MM.1S (cell line): ENCODE results near the gene XPO6.

Source experiments
- DNase-seq: peaks from one replicate; pipeline ENCODE4 v3.0.0-alpha.2; 2015
- H2AFZ ChIP-seq: fragments of 300-600 bp; sonication (generic); 2 replicates; pipeline ENCODE4 v1.6.0; 2016; ENCODE audit warnings: antibody characterized with exemption, low read length
- H3F3A ChIP-seq: fragments of 300-600 bp; sonication (generic); 2 replicates; pipeline ENCODE4 v1.6.1; 2016; ENCODE audit warnings: mild to moderate bottlenecking, antibody characterized with exemption, low read length, moderate library complexity, mixed read lengths; ENCODE audit not compliant: insufficient read depth
- H3K27ac ChIP-seq: fragments of 300-600 bp; sonication (generic); 2 replicates; pipeline ENCODE4 v1.5.1; 2016; ENCODE audit warnings: mild to moderate bottlenecking, low read length
- H3K27me3 ChIP-seq: fragments of 300-600 bp; sonication (generic); replicated peaks from 2 replicates; pipeline ENCODE4 v1.6.0; 2016; ENCODE audit warnings: low read length; ENCODE audit not compliant: insufficient read depth
- H3K36me3 ChIP-seq: fragments of 300-600 bp; sonication (generic); replicated peaks from 2 replicates; pipeline ENCODE4 v1.6.1; 2016; ENCODE audit warnings: mild to moderate bottlenecking, low read length, mixed read lengths; ENCODE audit not compliant: insufficient read depth
- H3K4me1 ChIP-seq: fragments of 300-600 bp; sonication (generic); 2 replicates; pipeline ENCODE4 v1.6.1; 2016; ENCODE audit warnings: low read length, mixed read lengths
- H3K4me2 ChIP-seq: fragments of 300-600 bp; sonication (generic); 2 replicates; pipeline ENCODE4 v1.6.0; 2016; ENCODE audit warnings: low read depth, low read length
- H3K4me3 ChIP-seq: fragments of 300-600 bp; sonication (generic); 2 replicates; pipeline ENCODE4 v1.5.1; 2016; ENCODE audit warnings: low read length, mixed read lengths
- H3K79me2 ChIP-seq: fragments of 300-600 bp; sonication (generic); 2 replicates; pipeline ENCODE4 v1.6.1; 2016; ENCODE audit warnings: mixed run types, low read length, mixed read lengths
- H3K9ac ChIP-seq: fragments of 300-600 bp; sonication (generic); 2 replicates; pipeline ENCODE4 v1.6.1; 2016; ENCODE audit warnings: low read length, mixed read lengths
- H3K9me2 ChIP-seq: fragments of 300-600 bp; sonication (generic); replicated peaks from 2 replicates; pipeline ENCODE4 v1.6.1; 2016; ENCODE audit warnings: mild to moderate bottlenecking, low read length, mixed read lengths; ENCODE audit not compliant: insufficient read depth
- H3K9me3 ChIP-seq: fragments of 300-600 bp; sonication (generic); replicated peaks from 2 replicates; pipeline ENCODE4 v1.6.1; 2016; ENCODE audit warnings: mild to moderate bottlenecking, low read length, mixed read lengths; ENCODE audit not compliant: insufficient read depth
- H4K20me1 ChIP-seq: fragments of 300-600 bp; sonication (generic); 2 replicates; pipeline ENCODE4 v1.6.1; 2016; ENCODE audit warnings: mild to moderate bottlenecking, low read length, moderate library complexity, mixed read lengths; ENCODE audit not compliant: insufficient read depth
- CTCF ChIP-seq: fragments of 300-600 bp; sonication (generic); IDR thresholded peaks from 2 replicates; pipeline ENCODE4 v1.5.1; 2016; ENCODE audit warnings: antibody characterized with exemption, low read length, mixed read lengths
- EZH2 ChIP-seq: fragments of 300-600 bp; sonication (generic); optimal IDR thresholded peaks from 2 replicates; pipeline ENCODE3; 2017; ENCODE audit warnings: low read depth, mild to moderate bottlenecking, antibody characterized with exemption, low read length, mixed read lengths
- EZH2phosphoT487 ChIP-seq: fragments of 300-600 bp; sonication (generic); IDR thresholded peaks from 2 replicates; pipeline ENCODE4 v1.6.1; 2018; ENCODE audit warnings: antibody characterized with exemption, low read length

XPO6 gene

GRCh38 chr16:28057949-28058348 lies 153.8 kb downstream of the XPO6 start:
- H3K9ac ChIP-seq: no peak overlapping the region
- H3K4me3 ChIP-seq: no peak overlapping the region
- H3F3A ChIP-seq: no peaks in the 10 kb centered on the region
- H3K4me2 ChIP-seq: no peak overlapping the region
- no peaks in the 10 kb centered on the region for H4K20me1 ChIP-seq
- H3K27ac ChIP-seq: no peak overlapping the region
- no peak for DNase-seq
- no peak overlapping the region for H2AFZ ChIP-seq
- no peaks in the 10 kb centered on the region for H3K9me3 ChIP-seq
- H3K79me2 ChIP-seq: no peaks in the 10 kb centered on the region
- H3K36me3 ChIP-seq: no peaks in the 10 kb centered on the region
- H3K9me2 ChIP-seq: no peaks in the 10 kb centered on the region
- no peak for TF ChIP-seq EZH2
- TF ChIP-seq CTCF: no peak
- TF ChIP-seq EZH2phosphoT487: no peak
- H3K27me3 ChIP-seq: peaks cover 84% of the 10 kb centered on the region
- no peaks in the 10 kb centered on the region for H3K4me1 ChIP-seq

DNA sequence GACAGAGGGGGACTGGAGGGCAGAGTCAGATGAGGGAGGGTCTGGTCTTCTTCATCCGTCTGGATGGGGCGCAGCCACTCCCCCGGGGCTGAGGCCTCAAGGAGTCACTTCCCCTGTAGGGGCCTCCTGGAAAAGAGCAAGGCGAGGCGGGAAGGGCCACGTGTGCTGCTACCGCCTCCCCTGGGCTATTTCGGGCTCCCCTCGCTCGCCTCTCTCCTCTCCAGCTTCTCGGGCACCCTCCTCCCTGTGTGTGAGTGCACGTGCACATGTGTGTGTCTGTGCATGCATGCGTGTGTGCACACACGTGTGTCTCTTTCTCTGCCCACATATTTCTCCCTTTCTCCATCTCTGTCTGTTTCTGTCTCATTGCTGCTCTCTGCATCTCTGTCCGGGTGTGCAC lies 158.3 kb downstream of the XPO6 start:
- Histone ChIP-seq H3K4me2 (no peak overlapping the region), H3K9me2 (no peaks in the 10 kb centered on the region), H3K9ac (no peak overlapping the region), H3K4me3 (no peak overlapping the region), H4K20me1 (no peaks in the 10 kb centered on the region), H3F3A (no peaks in the 10 kb centered on the region), H3K4me1 (no peaks in the 10 kb centered on the region), H2AFZ (no peak overlapping the region), H3K27me3 (peaks cover 43% of the 10 kb centered on the region), H3K9me3 (no peaks in the 10 kb centered on the region), H3K79me2 (no peaks in the 10 kb centered on the region), H3K27ac (no peak overlapping the region), H3K36me3 (no peaks in the 10 kb centered on the region)
- no peak for TF ChIP-seq EZH2phosphoT487
- TF ChIP-seq EZH2: no peak
- no peak for TF ChIP-seq CTCF
- no peak for DNase-seq

GRCh38 chr16:28052274-28053128 lies 159.3 kb downstream of the XPO6 start:
- no peaks in the 10 kb centered on the region for H3K36me3 ChIP-seq
- DNase-seq: no peak
- no peak for TF ChIP-seq EZH2phosphoT487
- no peak for TF ChIP-seq EZH2
- no peak for TF ChIP-seq CTCF
- no peak overlapping the region for H3K4me2 ChIP-seq
- no peaks in the 10 kb centered on the region for H3K9me3 ChIP-seq
- no peaks in the 10 kb centered on the region for H3K9me2 ChIP-seq
- H3K27ac ChIP-seq: no peak overlapping the region
- no peaks in the 10 kb centered on the region for H4K20me1 ChIP-seq
- no peaks in the 10 kb centered on the region for H3K4me1 ChIP-seq
- H3K79me2 ChIP-seq: no peaks in the 10 kb centered on the region
- peaks cover 35% of the 10 kb centered on the region for H3K27me3 ChIP-seq
- no peak overlapping the region for H3K9ac ChIP-seq
- no peak overlapping the region for H2AFZ ChIP-seq
- no peak overlapping the region for H3K4me3 ChIP-seq
- H3F3A ChIP-seq: no peaks in the 10 kb centered on the region
